Fibroblast of skin of right quadriceps (primary cell): ENCODE measurements around the gene LRCOL1.

Source experiments
- DNase-seq: peaks from one replicate; pipeline ENCODE4 v3.0.0-alpha.2; 2013

LRCOL1 gene

GRCh38 chr12:132581348-132582057 lies 28.9 kb downstream of the LRCOL1 start:
- no peak for DNase-seq

GRCh38 chr12:132580701-132581292 lies 29.6 kb downstream of the LRCOL1 start:
- DNase-seq: no peak

GRCh38 chr12:132579744-132580143 lies 30.6 kb downstream of the LRCOL1 start:
- no peak for DNase-seq

GRCh38 chr12:132578826-132579225 lies 31.6 kb downstream of the LRCOL1 start:
- no peak for DNase-seq

GRCh38 chr12:132578118-132578517 lies 32.3 kb downstream of the LRCOL1 start:
- no peak for DNase-seq

- no peak for DNase-seq
These were observed 33.0 kb downstream of the LRCOL1 start for GRCh38 chr12:132577191-132577920.

- no peak for DNase-seq
These were observed 33.7 kb downstream of the LRCOL1 start for GRCh38 chr12:132576701-132577100.

GRCh38 chr12:132575661-132576060 lies 34.7 kb downstream of the LRCOL1 start:
- no peak for DNase-seq

- DNase-seq: no peak
These were observed 35.9 kb downstream of the LRCOL1 start for GRCh38 chr12:132574271-132574996.

- DNase-seq: no peak
These were observed 37.3 kb downstream of the LRCOL1 start for GRCh38 chr12:132572801-132573760.

GRCh38 chr12:132572106-132572505 lies 38.3 kb downstream of the LRCOL1 start:
- no peak for DNase-seq

GRCh38 chr12:132571598-132571997 lies 38.8 kb downstream of the LRCOL1 start:
- DNase-seq: no peak

GRCh38 chr12:132571051-132571450 lies 39.3 kb downstream of the LRCOL1 start:
- no peak for DNase-seq

GRCh38 chr12:132570635-132571034 lies 39.7 kb downstream of the LRCOL1 start:
- no peak for DNase-seq

- no peak for DNase-seq
These were observed 40.4 kb downstream of the LRCOL1 start for GRCh38 chr12:132569856-132570480.

- no peak for DNase-seq
These were observed 41.4 kb downstream of the LRCOL1 start for GRCh38 chr12:132568826-132569480.

GRCh38 chr12:132568301-132568700 lies 42.1 kb downstream of the LRCOL1 start:
- DNase-seq: no peak

GRCh38 chr12:132566516-132567131 lies 43.8 kb downstream of the LRCOL1 start:
- DNase-seq: no peak

GRCh38 chr12:132565365-132565764 lies 45.0 kb downstream of the LRCOL1 start:
- no peak for DNase-seq

- DNase-seq: no peak
These were observed 46.5 kb downstream of the LRCOL1 start for GRCh38 chr12:132563911-132564310.
